Measurements from ENCODE around the gene RAB7B. TPM values are rescaled to one million over a fixed set of nuclear protein-coding genes. Genes with fewer than 3 reads are reported as not detected.

The RAB7B gene
- total RNA-seq, 1 donor: 0.10 TPM

DNA sequence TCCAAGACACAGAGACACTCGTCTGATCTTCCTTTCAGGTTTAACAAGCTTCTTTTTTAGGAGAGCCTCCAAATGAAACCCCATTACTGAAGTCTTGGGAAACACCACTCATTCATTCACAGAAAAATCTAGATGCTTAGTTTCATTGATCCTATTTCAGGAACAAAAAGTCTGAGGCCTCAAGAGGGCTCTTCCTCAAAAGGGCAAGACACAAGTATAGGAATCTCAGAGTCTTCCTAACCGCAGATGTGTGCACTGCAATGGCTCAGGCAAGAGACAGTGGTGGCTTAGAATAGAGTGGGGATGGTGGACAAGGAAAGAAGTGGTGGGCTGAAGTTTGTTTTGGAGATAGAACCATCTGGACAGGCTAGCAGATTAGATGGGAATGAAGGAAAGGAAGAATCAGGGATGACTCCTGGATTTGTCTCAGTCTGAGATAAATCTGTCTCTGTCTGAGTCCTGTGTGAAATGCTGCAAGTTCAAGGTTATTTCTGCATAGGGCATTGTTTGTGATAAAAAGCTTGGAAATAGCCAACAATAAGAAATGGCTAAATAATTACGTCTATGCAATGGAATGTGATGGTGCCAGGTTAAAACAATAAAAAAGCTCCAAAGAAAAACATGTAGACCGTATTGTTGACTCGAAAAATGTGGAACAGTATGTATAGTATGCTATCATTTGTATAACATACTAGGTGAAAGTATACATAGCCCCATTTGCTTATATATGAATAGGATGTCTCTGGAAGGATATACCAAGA is 29.4 kb upstream of the RAB7B start:
- Histone ChIP-seq H3K9me3 (ENCODE audit: low read depth, low read length) (no peaks in the 10 kb centered on the region), H3K4me1 (ENCODE audit: insufficient read depth, low read length) (peaks cover 45% of the 10 kb centered on the region), H3K27me3 (ENCODE audit: insufficient read depth, low read length) (no peaks in the 10 kb centered on the region), H3K4me3 (ENCODE audit: low read length) (no peak overlapping the region)

DNA sequence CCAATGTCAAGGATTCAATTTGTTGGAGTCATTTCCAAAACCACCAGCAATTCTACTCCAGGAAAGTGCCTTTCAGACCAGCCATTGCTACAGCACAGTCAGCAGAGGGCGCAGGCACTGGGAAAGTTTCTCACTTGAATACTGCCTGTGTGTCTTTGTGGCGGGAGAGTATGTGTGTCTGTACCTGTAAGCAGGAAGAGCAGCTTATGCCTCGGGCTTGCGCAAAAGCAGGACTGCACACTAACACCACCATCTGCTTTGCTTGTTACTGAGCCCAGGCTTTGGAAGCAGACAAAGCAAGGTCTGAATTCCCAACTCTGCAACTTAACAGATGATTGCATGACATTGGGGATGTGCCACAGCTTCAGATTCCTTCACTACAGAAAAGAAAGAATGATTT is 27.5 kb upstream of the RAB7B start:
- Histone ChIP-seq H3K4me1 (ENCODE audit: insufficient read depth, low read length) (peaks cover 32% of the 10 kb centered on the region), H3K9me3 (ENCODE audit: low read depth, low read length) (no peaks in the 10 kb centered on the region), H3K27me3 (ENCODE audit: insufficient read depth, low read length) (no peaks in the 10 kb centered on the region), H3K4me3 (ENCODE audit: low read length) (no peak overlapping the region)

DNA sequence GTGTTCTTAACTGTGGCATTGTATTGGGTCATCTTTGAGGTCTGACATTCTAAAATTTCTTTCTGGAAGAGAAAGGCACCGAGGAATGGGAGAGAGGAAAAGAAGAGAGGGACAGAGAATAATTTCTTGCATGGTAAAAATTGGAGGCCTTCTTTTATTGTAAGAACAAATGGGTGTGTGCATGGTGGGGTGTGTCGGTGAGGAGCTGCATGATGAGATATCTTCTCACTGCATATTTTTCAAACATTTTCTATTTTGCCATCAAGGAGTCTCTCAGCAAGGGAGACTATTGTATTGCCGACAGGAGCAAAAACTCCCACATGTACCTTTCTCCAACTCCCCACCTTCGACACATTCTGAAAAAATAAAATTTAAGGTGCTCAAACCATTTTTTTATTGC is 27.0 kb upstream of the RAB7B start:
- no peaks in the 10 kb centered on the region for H3K9me3 ChIP-seq (ENCODE audit: low read depth, low read length)
- peaks cover 30% of the 10 kb centered on the region for H3K4me1 ChIP-seq (ENCODE audit: insufficient read depth, low read length)
- no peak overlapping the region for H3K4me3 ChIP-seq (ENCODE audit: low read length)
- no peaks in the 10 kb centered on the region for H3K27me3 ChIP-seq (ENCODE audit: insufficient read depth, low read length)

DNA sequence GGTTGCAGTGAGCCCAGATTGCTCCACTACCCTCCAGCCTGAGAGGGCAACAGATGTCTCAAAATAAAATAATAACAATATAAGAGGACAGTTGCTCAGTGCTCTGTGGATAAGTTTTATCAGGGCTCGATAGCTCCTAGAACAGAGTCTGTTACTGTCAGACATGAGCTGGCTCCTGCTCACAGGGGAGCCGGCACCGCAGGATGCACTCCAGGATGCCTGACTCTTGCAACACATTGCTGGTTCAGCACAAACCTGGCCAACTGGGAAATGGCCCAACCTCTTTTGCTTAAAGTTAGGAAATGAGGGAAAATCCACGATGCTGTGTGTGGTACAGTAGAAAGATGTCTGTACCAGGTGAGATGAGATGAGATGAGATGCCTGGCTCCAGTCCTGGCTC is 26.3 kb upstream of the RAB7B start:
- no peaks in the 10 kb centered on the region for H3K27me3 ChIP-seq (ENCODE audit: insufficient read depth, low read length)
- H3K9me3 ChIP-seq (ENCODE audit: low read depth, low read length): no peaks in the 10 kb centered on the region
- H3K4me1 ChIP-seq (ENCODE audit: insufficient read depth, low read length): peaks cover 23% of the 10 kb centered on the region

DNA sequence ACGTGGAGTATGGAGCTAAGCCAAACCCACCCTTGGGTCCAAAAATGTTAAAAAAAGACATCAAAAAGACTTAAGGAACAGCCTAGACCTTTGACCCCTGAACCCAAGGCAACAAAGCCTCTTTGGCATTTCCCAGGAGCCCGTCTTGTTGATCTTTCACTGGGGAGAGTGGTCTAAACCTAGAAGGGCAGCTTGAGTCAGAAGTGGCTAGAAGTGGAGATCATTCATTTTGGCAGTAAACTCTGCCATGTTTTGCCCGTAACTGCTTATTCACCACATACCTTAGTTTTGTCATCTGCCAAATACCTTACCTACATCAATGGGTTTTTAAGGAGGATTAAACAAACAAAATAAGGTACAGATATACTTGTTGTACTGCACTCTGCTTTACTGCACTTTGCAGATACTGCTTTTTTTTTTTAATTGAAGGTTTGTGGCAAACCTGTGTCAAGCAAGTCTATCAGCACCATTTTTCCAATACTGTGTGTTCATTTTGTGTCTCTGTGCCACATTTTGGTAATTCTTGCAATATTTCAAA is 22.2 kb upstream of the RAB7B start:
- no peaks in the 10 kb centered on the region for H3K9me3 ChIP-seq (ENCODE audit: low read depth, low read length)

More for the DNA sequence above, 26.3 kb upstream of the RAB7B start:
- no peak overlapping the region for H3K4me3 ChIP-seq (ENCODE audit: low read length)

DNA sequence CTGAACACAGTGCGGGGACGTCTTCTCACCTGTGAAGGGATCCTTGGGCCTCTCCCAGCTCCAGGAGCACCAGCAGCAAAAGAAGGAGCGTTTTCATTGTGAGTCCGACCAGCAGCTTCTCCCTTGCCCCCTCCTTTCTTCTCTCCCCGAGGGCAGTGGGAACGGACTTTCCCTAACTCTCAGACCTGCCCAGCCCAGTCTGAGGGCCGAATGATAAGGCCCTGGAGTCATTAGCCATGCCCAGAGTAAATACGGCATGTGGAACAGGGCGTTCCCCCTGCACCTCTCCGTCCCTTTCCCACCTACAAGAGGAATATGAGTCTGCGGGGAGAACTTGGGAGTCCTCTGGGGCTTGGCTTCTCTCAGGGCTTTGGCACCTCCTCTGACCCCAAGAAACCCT is 20.5 kb upstream of the RAB7B start, which contains the start of gene CTSE:
CTSE (minus strand) TSS at position 201 of the 400 bp plus-strand sequence; CDS start at position 97, 104 bp downstream.
- Histone ChIP-seq H3K27me3 (ENCODE audit: insufficient read depth, low read length) (peaks cover 2% of the 10 kb centered on the region), H3K9me3 (ENCODE audit: low read depth, low read length) (no peaks in the 10 kb centered on the region), H3K4me1 (ENCODE audit: insufficient read depth, low read length) (peaks cover 5% of the 10 kb centered on the region), H3K4me3 (ENCODE audit: low read length) (no peak within 1 kb of the TSS)

More for the DNA sequence above, 22.2 kb upstream of the RAB7B start:
- peaks cover 5% of the 10 kb centered on the region for H3K4me1 ChIP-seq (ENCODE audit: insufficient read depth, low read length)
- no peak overlapping the region for H3K4me3 ChIP-seq (ENCODE audit: low read length)
- H3K27me3 ChIP-seq (ENCODE audit: insufficient read depth, low read length): no peaks in the 10 kb centered on the region

DNA sequence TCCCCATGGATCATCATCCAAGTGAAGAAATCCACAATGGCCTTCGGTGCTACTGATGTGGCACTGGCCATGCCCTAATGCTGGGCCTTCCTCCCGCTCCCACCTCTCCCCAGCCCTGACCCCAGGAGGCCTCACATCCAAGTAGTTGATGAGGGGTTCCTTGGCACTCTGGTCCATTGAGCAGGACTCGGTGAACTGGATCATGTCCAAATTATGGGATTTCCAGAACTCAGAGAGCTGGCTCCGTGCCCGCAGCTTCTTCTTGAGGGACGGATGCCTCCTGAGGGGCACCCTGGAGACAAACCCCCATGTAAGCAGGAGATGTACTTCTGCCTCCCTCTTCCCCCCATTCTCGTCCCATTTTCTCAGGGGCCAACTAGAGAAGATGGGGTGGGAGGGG is 19.6 kb upstream of the RAB7B start:
- no peaks in the 10 kb centered on the region for H3K9me3 ChIP-seq (ENCODE audit: low read depth, low read length)
- peaks cover 5% of the 10 kb centered on the region for H3K4me1 ChIP-seq (ENCODE audit: insufficient read depth, low read length)
- H3K4me3 ChIP-seq (ENCODE audit: low read length): no peak overlapping the region
- H3K27me3 ChIP-seq (ENCODE audit: insufficient read depth, low read length): peaks cover 2% of the 10 kb centered on the region

DNA sequence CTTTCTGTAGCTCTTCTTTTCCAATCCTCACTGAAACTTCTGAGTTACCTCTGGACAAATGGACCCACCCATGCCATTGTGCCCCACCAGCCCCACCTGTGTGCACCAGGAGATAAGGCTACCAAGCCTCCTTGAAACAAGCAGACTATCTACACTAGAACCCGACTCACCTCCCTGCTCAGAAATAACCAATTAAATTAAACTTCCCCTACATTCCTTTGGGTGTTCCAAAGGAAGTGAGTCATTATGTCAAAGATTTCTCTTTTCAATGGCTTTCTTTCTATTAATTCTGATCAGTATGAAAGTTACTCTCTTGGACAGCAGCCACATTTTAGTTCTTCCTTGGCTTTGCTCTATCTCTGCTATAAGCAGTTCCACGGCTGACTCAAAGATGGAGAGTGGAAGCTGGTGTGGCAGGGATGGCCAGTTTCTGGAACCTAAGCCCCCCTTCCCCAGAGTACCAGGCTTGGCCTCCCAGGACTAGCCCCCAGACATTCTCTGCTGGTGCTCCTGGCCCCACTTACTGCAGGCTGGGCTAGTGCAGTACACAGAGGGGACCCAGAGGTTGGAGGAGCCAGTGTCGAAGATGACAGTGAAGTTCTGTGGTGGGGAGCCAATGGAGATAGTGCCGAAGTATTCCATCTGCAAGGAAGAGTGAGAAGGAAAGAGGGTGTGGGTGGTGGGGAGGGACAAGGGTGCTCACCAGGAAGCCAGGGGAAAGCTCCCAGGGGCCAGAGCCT is 18.6 kb upstream of the RAB7B start:
- peaks cover 5% of the 10 kb centered on the region for H3K4me1 ChIP-seq (ENCODE audit: insufficient read depth, low read length)
- H3K4me3 ChIP-seq (ENCODE audit: low read length): no peak overlapping the region
- no peaks in the 10 kb centered on the region for H3K9me3 ChIP-seq (ENCODE audit: low read depth, low read length)

DNA sequence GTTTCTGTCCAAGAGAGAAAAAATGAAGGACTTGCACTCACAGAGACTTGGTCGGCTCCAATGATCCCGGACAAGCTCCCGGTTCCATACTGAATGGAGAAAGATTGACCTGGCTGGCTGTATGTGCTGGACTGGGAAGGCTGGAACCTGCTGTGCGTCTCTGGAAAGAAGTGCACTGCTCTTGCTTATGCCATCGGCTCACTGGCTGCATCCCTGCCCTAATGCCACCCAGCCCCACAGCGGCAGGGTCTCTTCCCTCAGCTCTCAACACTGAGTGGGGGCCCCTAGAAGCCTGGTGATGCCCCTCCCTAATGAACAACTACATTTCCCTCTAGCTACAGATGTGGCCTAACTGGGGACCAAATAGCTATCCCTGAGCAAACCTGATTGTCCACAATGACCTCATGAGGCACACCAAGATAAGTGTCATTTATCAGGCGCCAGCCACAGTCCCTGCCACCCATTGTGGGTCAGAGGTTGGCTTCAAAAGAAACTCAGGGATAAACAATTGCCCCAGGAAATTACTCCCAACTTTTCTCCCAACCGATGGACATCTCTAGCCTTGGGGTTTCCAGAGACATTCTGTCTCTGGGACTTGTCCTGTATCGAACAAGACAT is 17.9 kb upstream of the RAB7B start:
- peaks cover 5% of the 10 kb centered on the region for H3K4me1 ChIP-seq (ENCODE audit: insufficient read depth, low read length)
- H3K9me3 ChIP-seq (ENCODE audit: low read depth, low read length): no peaks in the 10 kb centered on the region
- peaks cover 2% of the 10 kb centered on the region for H3K27me3 ChIP-seq (ENCODE audit: insufficient read depth, low read length)
- H3K4me3 ChIP-seq (ENCODE audit: low read length): no peak overlapping the region

More for the DNA sequence above, 18.6 kb upstream of the RAB7B start:
- H3K27me3 ChIP-seq (ENCODE audit: insufficient read depth, low read length): peaks cover 2% of the 10 kb centered on the region

DNA sequence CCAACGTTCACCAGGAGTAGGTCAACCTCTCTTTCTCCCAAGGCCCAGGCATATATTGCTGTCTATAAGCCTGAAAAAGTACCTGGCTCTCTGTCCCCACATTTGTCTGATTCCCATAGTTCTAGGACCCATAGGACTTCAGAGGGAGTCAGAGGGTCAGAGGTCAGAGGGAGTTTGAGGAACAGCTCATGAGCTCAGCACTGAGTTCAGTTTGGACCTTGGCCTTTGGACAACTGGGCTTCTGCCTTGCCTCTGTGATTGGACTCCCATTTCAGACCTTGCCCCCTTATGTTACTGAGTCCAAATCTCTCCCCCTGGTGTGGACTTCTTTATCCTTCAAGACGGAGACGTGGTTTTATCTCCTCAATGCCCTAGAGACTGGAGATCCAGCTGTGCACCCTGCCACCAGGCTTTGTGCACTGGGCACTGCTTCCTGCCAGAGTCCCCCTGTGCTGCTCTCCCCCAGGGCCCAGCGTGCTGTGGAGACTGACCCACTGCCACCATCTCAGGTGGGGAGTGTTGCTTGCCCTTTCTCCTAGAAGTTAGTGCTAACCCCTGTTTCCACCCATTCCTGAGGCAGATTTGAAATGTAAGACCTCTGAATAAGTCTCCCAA is 17.3 kb upstream of the RAB7B start:
- Histone ChIP-seq H3K27me3 (ENCODE audit: insufficient read depth, low read length) (peaks cover 2% of the 10 kb centered on the region), H3K4me1 (ENCODE audit: insufficient read depth, low read length) (peaks cover 5% of the 10 kb centered on the region), H3K4me3 (ENCODE audit: low read length) (no peak overlapping the region), H3K9me3 (ENCODE audit: low read depth, low read length) (no peaks in the 10 kb centered on the region)

DNA sequence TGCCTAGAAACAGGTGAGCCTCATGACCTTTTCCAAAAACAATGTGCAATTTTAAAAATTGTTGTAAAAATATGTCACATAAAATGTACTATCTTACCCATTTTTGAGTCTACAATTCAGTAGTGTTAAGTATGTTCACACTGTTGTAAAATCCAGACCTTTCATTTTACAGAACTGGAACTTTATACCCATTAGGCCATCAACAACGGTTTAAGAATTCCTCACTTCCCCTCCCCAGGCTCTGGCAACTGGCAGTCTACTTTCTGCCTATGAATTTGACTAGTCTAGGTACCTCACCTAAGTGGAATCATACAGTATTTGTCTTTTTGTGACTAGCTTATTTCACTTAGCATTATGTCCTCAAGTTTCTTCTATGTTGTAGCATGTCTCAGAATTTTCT is 11.9 kb upstream of the RAB7B start:
- H3K9me3 ChIP-seq (ENCODE audit: low read depth, low read length): no peaks in the 10 kb centered on the region
- H3K4me1 ChIP-seq (ENCODE audit: insufficient read depth, low read length): peaks cover 25% of the 10 kb centered on the region
- H3K4me3 ChIP-seq (ENCODE audit: low read length): no peak overlapping the region

DNA sequence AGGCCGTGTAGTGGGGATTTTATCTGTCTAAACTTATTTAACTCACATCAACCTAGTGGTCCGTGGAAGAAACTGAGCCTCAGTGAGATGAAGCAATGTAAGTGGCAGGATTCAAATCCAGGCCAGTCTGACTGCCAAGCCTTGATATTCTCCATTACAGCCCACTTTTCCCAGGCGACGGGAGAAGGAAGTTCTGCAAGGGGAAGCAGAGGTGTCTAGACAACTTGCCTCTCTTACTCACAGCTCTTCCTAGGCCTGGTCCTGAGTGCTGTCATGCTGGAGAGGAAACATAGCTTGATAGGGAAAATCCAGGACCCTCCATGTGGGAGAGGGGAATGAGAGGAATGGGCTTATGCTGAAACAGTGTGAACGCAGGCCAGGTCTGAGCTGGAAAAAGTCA is 11.4 kb upstream of the RAB7B start:
- Histone ChIP-seq H3K4me1 (ENCODE audit: insufficient read depth, low read length) (peaks cover 25% of the 10 kb centered on the region), H3K27me3 (ENCODE audit: insufficient read depth, low read length) (peaks cover 2% of the 10 kb centered on the region), H3K4me3 (ENCODE audit: low read length) (no peak overlapping the region), H3K9me3 (ENCODE audit: low read depth, low read length) (no peaks in the 10 kb centered on the region)

More for the DNA sequence above, 11.9 kb upstream of the RAB7B start:
- H3K27me3 ChIP-seq (ENCODE audit: insufficient read depth, low read length): peaks cover 2% of the 10 kb centered on the region

DNA sequence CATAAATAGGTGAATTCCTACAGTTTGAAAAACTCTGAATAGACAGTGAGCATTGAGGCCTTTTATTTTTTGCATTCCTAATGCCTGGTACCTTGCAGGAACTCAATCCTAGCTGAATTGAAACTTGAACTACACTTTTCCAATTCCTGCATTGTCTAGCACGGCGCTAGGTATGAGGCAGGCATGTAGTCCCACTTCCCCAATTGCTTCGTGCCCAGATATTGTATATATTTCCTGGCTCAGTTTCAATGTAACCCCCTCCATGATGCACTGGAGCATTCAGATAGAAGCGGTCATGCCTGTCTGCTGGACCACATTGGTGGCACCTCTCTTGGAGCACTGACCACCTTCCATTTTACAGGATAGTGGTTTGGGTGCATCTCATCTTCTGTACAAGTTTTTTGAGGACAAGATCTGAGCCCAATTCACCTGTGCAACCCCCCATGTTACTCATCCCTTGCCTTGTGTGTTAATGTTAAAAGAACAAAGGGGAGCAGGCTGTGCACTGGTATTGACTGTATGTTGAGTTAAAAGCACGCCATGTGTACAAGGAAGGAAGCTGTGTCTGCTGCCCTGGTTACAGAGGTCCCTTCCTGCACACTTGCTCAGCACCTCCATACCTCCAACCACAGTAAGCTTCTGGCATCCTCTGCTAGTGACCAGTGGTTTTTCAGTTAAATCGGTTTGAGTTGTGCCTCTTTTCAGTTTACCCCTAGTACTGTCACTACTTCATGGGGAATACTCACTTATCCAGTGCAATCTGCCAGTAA is 10.0 kb upstream of the RAB7B start:
- Histone ChIP-seq H3K4me3 (ENCODE audit: low read length) (no peak overlapping the region), H3K9me3 (ENCODE audit: low read depth, low read length) (no peaks in the 10 kb centered on the region), H3K4me1 (ENCODE audit: insufficient read depth, low read length) (peaks cover 25% of the 10 kb centered on the region), H3K27me3 (ENCODE audit: insufficient read depth, low read length) (no peaks in the 10 kb centered on the region)

Measured in mononuclear cell (primary cell).